Karpas-422 (cell line): ENCODE results near the gene LRRC75A. TPM values are rescaled to one million over a fixed set of nuclear protein-coding genes. Genes with fewer than 3 reads are reported as not detected.

Source experiments
- DNase-seq: peaks from one replicate; pipeline ENCODE4 v3.0.0-alpha.2; 2015
- H2AFZ ChIP-seq: fragments of 200-600 bp; sonication (generic); 2 replicates; pipeline ENCODE4 v1.6.1; 2014; ENCODE audit warnings: antibody characterized with exemption, low read length, mixed read lengths
- H3K27ac ChIP-seq: fragments of 200-600 bp; sonication (generic); 2 replicates; pipeline ENCODE4 v1.5.1; 2014; ENCODE audit warnings: mild to moderate bottlenecking, low read length, moderate library complexity
- H3K27me3 ChIP-seq: fragments of 200-600 bp; sonication (generic); 2 replicates; pipeline ENCODE4 v1.6.1; 2014; ENCODE audit warnings: low read length, mixed read lengths
- H3K36me3 ChIP-seq: fragments of 200-600 bp; sonication (generic); 2 replicates; pipeline ENCODE4 v1.6.1; 2014; ENCODE audit warnings: low read length, mixed read lengths; ENCODE audit not compliant: insufficient read depth
- H3K4me1 ChIP-seq: fragments of 200-600 bp; sonication (generic); 2 replicates; pipeline ENCODE4 v1.6.1; 2014; ENCODE audit warnings: mild to moderate bottlenecking, low read length, mixed read lengths
- H3K4me2 ChIP-seq: fragments of 200-600 bp; sonication (generic); 2 replicates; pipeline ENCODE4 v1.6.1; 2014; ENCODE audit warnings: low read length, low read depth, mild to moderate bottlenecking; ENCODE audit not compliant: poor library complexity, severe bottlenecking
- H3K4me3 ChIP-seq: fragments of 200-600 bp; sonication (generic); 2 replicates; pipeline ENCODE4 v1.5.1; 2014; ENCODE audit warnings: mild to moderate bottlenecking, antibody characterized with exemption, low read length, mixed read lengths
- H3K79me2 ChIP-seq: fragments of 200-600 bp; sonication (generic); 2 replicates; pipeline ENCODE4 v1.6.1; 2014; ENCODE audit warnings: mild to moderate bottlenecking, low read length, mixed read lengths
- H3K9ac ChIP-seq: fragments of 200-600 bp; sonication (generic); 2 replicates; pipeline ENCODE4 v1.6.0; 2014; ENCODE audit warnings: low read length
- H3K9me2 ChIP-seq: fragments of 200-600 bp; sonication (generic), shearing (Covaris generic); replicated peaks from 2 replicates; pipeline ENCODE4 v1.6.0; 2014; ENCODE audit warnings: mild to moderate bottlenecking, low read length, moderate library complexity; ENCODE audit not compliant: insufficient read depth
- H3K9me3 ChIP-seq: fragments of 300-700, 200-600 bp; sonication (generic); 2 replicates; pipeline ENCODE4 v1.6.1; 2014; ENCODE audit warnings: low read length, mixed read lengths
- H4K20me1 ChIP-seq: fragments of 200-600 bp; sonication (generic); 2 replicates; pipeline ENCODE4 v1.6.1; 2014; ENCODE audit warnings: mild to moderate bottlenecking, antibody characterized with exemption, low read length, low read depth; ENCODE audit not compliant: insufficient read depth
- total RNA-seq: library from RNA; depleted of rRNA; stranded (reverse); fragments of >200 nt; shearing (Covaris generic); gene quantifications from 2 replicates; pipeline ENCODE4 v1.2.3, GENCODE V29; 2014; ENCODE audit warnings: low replicate concordance

LRRC75A gene
- total RNA-seq, 1 experiment from 2014 or later, result 2.4 TPM

- Histone ChIP-seq H3K9me3 (no peaks in the 10 kb centered on the region), H3K36me3 (no peaks in the 10 kb centered on the region), H3K4me3 (no peak overlapping the region), H3K9me2 (no peaks in the 10 kb centered on the region), H3K79me2 (no peaks in the 10 kb centered on the region), H3K4me1 (no peaks in the 10 kb centered on the region), H2AFZ (no peak overlapping the region), H3K27ac (no peak overlapping the region), H3K9ac (no peak overlapping the region), H3K27me3 (no peaks in the 10 kb centered on the region), H4K20me1 (no peaks in the 10 kb centered on the region), H3K4me2 (no peak overlapping the region)
- no peak for DNase-seq
These were observed 18.7 kb downstream of the LRRC75A start for GRCh38 chr17:16473044-16474011.

- H3K4me2 ChIP-seq, result no peak overlapping the region
- H3K9me2 ChIP-seq, result no peaks in the 10 kb centered on the region
- no peaks in the 10 kb centered on the region for H3K9me3 ChIP-seq
- H3K79me2 ChIP-seq, result no peaks in the 10 kb centered on the region
- no peak overlapping the region for H3K9ac ChIP-seq
- H4K20me1 ChIP-seq, result no peaks in the 10 kb centered on the region
- no peak overlapping the region for H3K4me3 ChIP-seq
- no peaks in the 10 kb centered on the region for H3K4me1 ChIP-seq
- H2AFZ ChIP-seq, result no peak overlapping the region
- no peaks in the 10 kb centered on the region for H3K27me3 ChIP-seq
- H3K27ac ChIP-seq, result no peak overlapping the region
- no peaks in the 10 kb centered on the region for H3K36me3 ChIP-seq
- DNase-seq, result no peak
These were observed 19.5 kb downstream of the LRRC75A start for GRCh38 chr17:16472539-16472938.

GRCh38 chr17:16471295-16471694 is 20.7 kb downstream of the LRRC75A start:
- Histone ChIP-seq H3K27ac (no peak overlapping the region), H3K27me3 (no peaks in the 10 kb centered on the region), H4K20me1 (no peaks in the 10 kb centered on the region), H3K4me1 (no peaks in the 10 kb centered on the region), H3K4me3 (no peak overlapping the region), H3K9ac (no peak overlapping the region), H2AFZ (no peak overlapping the region), H3K36me3 (no peaks in the 10 kb centered on the region), H3K4me2 (no peak overlapping the region), H3K9me2 (no peaks in the 10 kb centered on the region), H3K9me3 (no peaks in the 10 kb centered on the region), H3K79me2 (no peaks in the 10 kb centered on the region)
- DNase-seq, result no peak

- no peak overlapping the region for H3K4me2 ChIP-seq
- H3K9me2 ChIP-seq, result no peaks in the 10 kb centered on the region
- H3K36me3 ChIP-seq, result no peaks in the 10 kb centered on the region
- no peaks in the 10 kb centered on the region for H3K4me1 ChIP-seq
- H2AFZ ChIP-seq, result no peak overlapping the region
- no peaks in the 10 kb centered on the region for H3K79me2 ChIP-seq
- no peak overlapping the region for H3K9ac ChIP-seq
- H3K4me3 ChIP-seq, result no peak overlapping the region
- H3K9me3 ChIP-seq, result no peaks in the 10 kb centered on the region
- no peak overlapping the region for H3K27ac ChIP-seq
- H3K27me3 ChIP-seq, result no peaks in the 10 kb centered on the region
- H4K20me1 ChIP-seq, result no peaks in the 10 kb centered on the region
- no peak for DNase-seq
These were observed 21.7 kb downstream of the LRRC75A start for GRCh38 chr17:16470265-16470664.

GRCh38 chr17:16468428-16468992 is 23.5 kb downstream of the LRRC75A start:
- H2AFZ ChIP-seq, result no peak overlapping the region
- no peaks in the 10 kb centered on the region for H3K27me3 ChIP-seq

GRCh38 chr17:16467886-16468285 is 24.1 kb downstream of the LRRC75A start:
- Histone ChIP-seq H3K36me3 (no peaks in the 10 kb centered on the region), H4K20me1 (no peaks in the 10 kb centered on the region), H3K9me2 (no peaks in the 10 kb centered on the region), H3K79me2 (no peaks in the 10 kb centered on the region), H3K27ac (no peak overlapping the region), H2AFZ (no peak overlapping the region), H3K4me1 (no peaks in the 10 kb centered on the region), H3K9ac (no peak overlapping the region), H3K4me2 (no peak overlapping the region), H3K9me3 (no peaks in the 10 kb centered on the region), H3K4me3 (no peak overlapping the region), H3K27me3 (no peaks in the 10 kb centered on the region)
- no peak for DNase-seq

More at GRCh38 chr17:16468428-16468992, 23.5 kb downstream of the LRRC75A start:
- Histone ChIP-seq H3K9ac (no peak overlapping the region), H3K4me2 (no peak overlapping the region), H4K20me1 (no peaks in the 10 kb centered on the region), H3K79me2 (no peaks in the 10 kb centered on the region), H3K36me3 (no peaks in the 10 kb centered on the region), H3K9me3 (no peaks in the 10 kb centered on the region), H3K4me1 (no peaks in the 10 kb centered on the region), H3K9me2 (no peaks in the 10 kb centered on the region), H3K4me3 (no peak overlapping the region), H3K27ac (no peak overlapping the region)
- no peak for DNase-seq

- no peak for DNase-seq
These were observed 24.9 kb downstream of the LRRC75A start for GRCh38 chr17:16467044-16467443.

GRCh38 chr17:16466407-16466806 is 25.6 kb downstream of the LRRC75A start:
- no peak for DNase-seq
- Histone ChIP-seq H3K4me1 (no peaks in the 10 kb centered on the region), H3K36me3 (no peaks in the 10 kb centered on the region), H2AFZ (no peak overlapping the region), H4K20me1 (no peaks in the 10 kb centered on the region), H3K27ac (no peak overlapping the region), H3K9me2 (no peaks in the 10 kb centered on the region), H3K4me2 (no peak overlapping the region), H3K79me2 (no peaks in the 10 kb centered on the region), H3K27me3 (no peaks in the 10 kb centered on the region), H3K4me3 (no peak overlapping the region), H3K9ac (no peak overlapping the region), H3K9me3 (no peaks in the 10 kb centered on the region)

More at GRCh38 chr17:16467044-16467443, 24.9 kb downstream of the LRRC75A start:
- no peak overlapping the region for H3K4me3 ChIP-seq
- H3K4me1 ChIP-seq, result no peaks in the 10 kb centered on the region
- H3K79me2 ChIP-seq, result no peaks in the 10 kb centered on the region
- H3K27me3 ChIP-seq, result no peaks in the 10 kb centered on the region
- no peaks in the 10 kb centered on the region for H3K36me3 ChIP-seq
- no peaks in the 10 kb centered on the region for H4K20me1 ChIP-seq
- H3K4me2 ChIP-seq, result no peak overlapping the region
- no peak overlapping the region for H3K9ac ChIP-seq
- no peak overlapping the region for H2AFZ ChIP-seq
- H3K27ac ChIP-seq, result no peak overlapping the region
- no peaks in the 10 kb centered on the region for H3K9me3 ChIP-seq
- H3K9me2 ChIP-seq, result no peaks in the 10 kb centered on the region
